H9 (cell line): Measurements from ENCODE around the gene C1QTNF1. TPM values are rescaled to one million over a fixed set of nuclear protein-coding genes. Genes with fewer than 3 reads are reported as not detected.

Experiments
- DNase-seq: peaks from one replicate; pipeline ENCODE4 v3.0.0-alpha.2; 2017
- H2AFZ ChIP-seq: one replicate; pipeline ENCODE4 v1.6.1; 2013; ENCODE audit warnings: mild to moderate bottlenecking, low read length, control low read depth, moderate library complexity
- H2AK5ac ChIP-seq: 2 replicates; pipeline ENCODE4 v1.6.1; 2013; ENCODE audit warnings: low read length, control low read depth, mixed read lengths; ENCODE audit not compliant: insufficient read length
- H2BK120ac ChIP-seq: one replicate; pipeline ENCODE4 v1.6.1; 2013; ENCODE audit warnings: low read depth, mild to moderate bottlenecking, low read length, control low read depth, inconsistent platforms; ENCODE audit not compliant: poor library complexity, severe bottlenecking
- H2BK12ac ChIP-seq: 2 replicates; pipeline ENCODE4 v1.6.1; 2013; ENCODE audit warnings: low read length, control low read depth, mixed read lengths, low read depth; ENCODE audit not compliant: insufficient read length
- H2BK15ac ChIP-seq: 2 replicates; pipeline ENCODE4 v1.6.1; 2013; ENCODE audit warnings: low read depth, low read length, control low read depth
- H2BK20ac ChIP-seq: one replicate; pipeline ENCODE4 v1.6.1; 2013; ENCODE audit warnings: low read depth, mild to moderate bottlenecking, low read length, control low read depth, inconsistent platforms; ENCODE audit not compliant: poor library complexity, severe bottlenecking
- H2BK5ac ChIP-seq: 2 replicates; pipeline ENCODE4 v1.6.1; 2013; ENCODE audit warnings: low read length, control low read depth, mixed read lengths; ENCODE audit not compliant: insufficient read length
- H3K14ac ChIP-seq: 2 replicates; pipeline ENCODE4 v1.6.1; 2013; ENCODE audit warnings: low read length, control low read depth; ENCODE audit not compliant: insufficient read depth
- H3K18ac ChIP-seq: 2 replicates; pipeline ENCODE4 v1.6.1; 2013; ENCODE audit warnings: low read depth, mild to moderate bottlenecking, mixed read lengths, low read length, control low read depth; ENCODE audit not compliant: insufficient read length
- H3K23ac ChIP-seq: 2 replicates; pipeline ENCODE4 v1.6.1; 2013; ENCODE audit warnings: low read length, control low read depth, mixed read lengths, low read depth; ENCODE audit not compliant: insufficient read length
- H3K23me2 ChIP-seq: 2 replicates; pipeline ENCODE4 v1.6.1; 2013; ENCODE audit warnings: low read depth, mild to moderate bottlenecking, mixed read lengths, low read length, control low read depth; ENCODE audit not compliant: insufficient read length, poor library complexity, severe bottlenecking
- H3K27ac ChIP-seq: 2 replicates; pipeline ENCODE4 v1.5.1; 2013; ENCODE audit warnings: low read length, control low read depth, mixed read lengths, low read depth; ENCODE audit not compliant: insufficient read length
- H3K27me3 ChIP-seq: 2 replicates; pipeline ENCODE4 v1.6.1; 2013; ENCODE audit warnings: low read length, control low read depth, inconsistent platforms; ENCODE audit not compliant: insufficient read depth
- H3K4ac ChIP-seq: 2 replicates; pipeline ENCODE4 v1.6.1; 2013; ENCODE audit warnings: low read depth, mild to moderate bottlenecking, control low read depth, inconsistent platforms, low read length, moderate library complexity
- H3K4me1 ChIP-seq: 2 replicates; pipeline ENCODE4 v1.6.1; 2013; ENCODE audit warnings: low read length, control low read depth, inconsistent platforms; ENCODE audit not compliant: insufficient read depth
- H3K4me2 ChIP-seq: 2 replicates; pipeline ENCODE4 v1.6.1; 2013; ENCODE audit warnings: low read length, control low read depth, mixed read lengths; ENCODE audit not compliant: insufficient read length, insufficient read depth
- H3K56ac ChIP-seq: 2 replicates; pipeline ENCODE4 v1.6.1; 2013; ENCODE audit warnings: low read depth, mild to moderate bottlenecking, mixed read lengths, low read length, control low read depth; ENCODE audit not compliant: insufficient read length
- H3K79me1 ChIP-seq: 2 replicates; pipeline ENCODE4 v1.6.1; 2013; ENCODE audit warnings: low read depth, mild to moderate bottlenecking, moderate library complexity, low read length, control low read depth, inconsistent platforms; ENCODE audit not compliant: insufficient read depth, poor library complexity, severe bottlenecking
- H3K79me2 ChIP-seq: 2 replicates; pipeline ENCODE4 v1.6.1; 2013; ENCODE audit warnings: low read length, control low read depth, inconsistent platforms; ENCODE audit not compliant: insufficient read depth
- H3K9ac ChIP-seq: 2 replicates; pipeline ENCODE4 v1.6.1; 2013; ENCODE audit warnings: low read length, control low read depth, mixed read lengths; ENCODE audit not compliant: insufficient read length; ENCODE audit errors: extremely low read depth
- H3K9me3 ChIP-seq: one replicate; pipeline ENCODE4 v1.6.1; 2013; ENCODE audit warnings: low read depth, low read length, inconsistent platforms; ENCODE audit not compliant: control insufficient read depth
- H3T11ph ChIP-seq: one replicate; pipeline ENCODE4 v1.6.1; 2013; ENCODE audit warnings: mild to moderate bottlenecking, low read length, control low read depth, inconsistent platforms
- H4K20me1 ChIP-seq: one replicate; pipeline ENCODE4 v1.6.1; 2013; ENCODE audit not compliant: control insufficient read depth, insufficient read length, insufficient read depth
- H4K5ac ChIP-seq: 2 replicates; pipeline ENCODE4 v1.6.1; 2013; ENCODE audit warnings: low read depth, mild to moderate bottlenecking, mixed read lengths, low read length, control low read depth; ENCODE audit not compliant: insufficient read length
- H4K8ac ChIP-seq: replicated peaks from 2 replicates; pipeline ENCODE4 v1.6.1; 2013; ENCODE audit warnings: low read length, control low read depth, mixed read lengths, low read depth; ENCODE audit not compliant: insufficient read length
- H4K91ac ChIP-seq: 2 replicates; pipeline ENCODE4 v1.6.1; 2013; ENCODE audit warnings: low read depth, mild to moderate bottlenecking, moderate library complexity, mixed read lengths, low read length, control low read depth; ENCODE audit not compliant: insufficient read length
- H3K27ac Mint-ChIP-seq, 3 experiments: 2 replicates in 2 of 3; 3 replicates in 1 of 3; pipeline ENCODE4 v1.8.0; 2020 to 2021; ENCODE audit warnings: mixed read lengths in 3 of 3, mild to moderate bottlenecking in 1 of 3, moderate library complexity in 1 of 3
- H3K27me3 Mint-ChIP-seq: 2 replicates; pipeline ENCODE4 v1.8.0; 2021; ENCODE audit warnings: low read depth, mild to moderate bottlenecking, moderate library complexity, mixed read lengths
- H3K36me3 Mint-ChIP-seq, 3 experiments: 2 replicates in 2 of 3; 3 replicates in 1 of 3; pipeline ENCODE4 v1.8.0; 2020 to 2021; ENCODE audit warnings: low read depth in 3 of 3, mixed read lengths in 3 of 3; ENCODE audit not compliant: insufficient read depth in 1 of 3
- H3K4me1 Mint-ChIP-seq, 2 experiments: 2 replicates each; pipeline ENCODE4 v1.8.0; 2020; ENCODE audit warnings: mixed read lengths in 2 of 2
- H3K4me3 Mint-ChIP-seq, 2 experiments: 2 replicates in 1 of 2; 3 replicates in 1 of 2; pipeline ENCODE4 v1.8.0; 2020 to 2021; ENCODE audit warnings: mild to moderate bottlenecking in 2 of 2, mixed read lengths in 2 of 2, moderate library complexity in 1 of 2
- H3K9me3 Mint-ChIP-seq, 2 experiments: 2 replicates in 1 of 2; 3 replicates in 1 of 2; pipeline ENCODE4 v1.8.0; 2020; ENCODE audit warnings: mild to moderate bottlenecking in 2 of 2, mixed read lengths in 2 of 2, moderate library complexity in 1 of 2
- CTCF ChIP-seq: fragments of 200-600 bp; sonication (generic); conservative IDR thresholded peaks from 3 replicates; pipeline ENCODE4 v1.8.0; 2021; ENCODE audit warnings: antibody characterized with exemption, mild to moderate bottlenecking
- WGBS: extraction: QIAGEN DNeasy Blood & Tissue Kit; methylation state at CpG from one replicate; pipeline ENCODE4 v1.1.7; 2013; ENCODE audit warnings: missing lambda C conversion rate, low lambda C conversion rate, mixed read lengths; ENCODE audit not compliant: insufficient read length; ENCODE audit errors: extremely low coverage; 5-methylcytosine and 5-hydroxymethylcytosine counted together
- total RNA-seq: library from RNA; stranded (reverse); gene quantifications from 2 replicates; pipeline ENCODE4 v1.2.1, GENCODE V29; 2021

C1QTNF1 gene
- total RNA-seq, 1 experiment from 2014 or later = 0.96 TPM

- Histone ChIP-seq H2BK15ac (no peak overlapping the region), H3K14ac (no peak overlapping the region), H3K4ac (no peak overlapping the region), H4K20me1 (no peaks in the 10 kb centered on the region), H3K4me1 (no peaks in the 10 kb centered on the region), H2AK5ac (no peak overlapping the region), H3K23ac (no peak overlapping the region), H3K56ac (no peak overlapping the region), H2BK20ac (no peak overlapping the region), H3K4me2 (no peak overlapping the region), H3T11ph (no peak overlapping the region), H3K79me2 (no peaks in the 10 kb centered on the region), H2BK5ac (no peak overlapping the region), H3K9ac (no peak overlapping the region), H4K5ac (no peak overlapping the region), H2AFZ (no peak overlapping the region), H4K8ac (no peak overlapping the region), H4K91ac (no peak overlapping the region), H3K27me3 (no peaks in the 10 kb centered on the region), H3K18ac (no peak overlapping the region), H3K9me3 (no peaks in the 10 kb centered on the region), H2BK12ac (no peak overlapping the region), H3K79me1 (no peaks in the 10 kb centered on the region), H3K23me2 (no peaks in the 10 kb centered on the region), H2BK120ac (no peak overlapping the region), H3K27ac (no peak overlapping the region)
- H3K27ac Mint-ChIP-seq = peak overlapping the region in 1 of 3 experiments; percentile 6; a peak in 2 of 7 replicates
- H3K36me3 Mint-ChIP-seq = no peaks in the 10 kb centered on the region
- DNase-seq = no peak
- H3K27me3 Mint-ChIP-seq = no peaks in the 10 kb centered on the region
- WGBS = no CpG with 5 or more reads among the region's 4 CpGs
- TF ChIP-seq CTCF = no peak
- peaks cover 0 to 6% of the 10 kb centered on the region in 2 experiments; a peak in 2 of 4 replicates for H3K4me1 Mint-ChIP-seq
- no peaks in the 10 kb centered on the region for H3K9me3 Mint-ChIP-seq
- H3K4me3 Mint-ChIP-seq = no peak overlapping the region
These were observed 68.6 kb downstream of the C1QTNF1 start for GRCh38 chr17:79092567-79092966.
